HCT116 (cell line): ENCODE measurements around the gene ATG4B. TPM values are rescaled to one million over a fixed set of nuclear protein-coding genes. Genes with fewer than 3 reads are reported as not detected.

ENCODE experiments used
- ATAC-seq: fragments of 200-7000 bp; cut with Tn5 transposase; 2 replicates; pipeline ENCODE4 v1.9.1; 2020; ENCODE audit warnings: mild to moderate bottlenecking, moderate library complexity
- BruUV-seq: library from RNA; stranded (reverse); fragments of 400-500 nt; replicated peaks from 2 replicates; lab custom pipeline; 2021; lab: Mats Ljungman, UMichigan
- CTCF ChIA-PET: fragments of 300-600 bp; sonication (Branson Sonifier 250); formaldehyde crosslinking; loops from one replicate; lab custom pipeline; 2021; ENCODE audit warnings: antibody characterized with exemption; lab: Charles Lee
- POLR2A ChIA-PET: fragments of 300-600, 350-600 bp; sonication (Branson Sonifier 250); formaldehyde crosslinking; loops from one replicate; lab custom pipeline; 2021; ENCODE audit warnings: antibody characterized with exemption; lab: Charles Lee
- RAD21 ChIA-PET, 2 experiments: fragments of 300-600 bp; sonication (Branson Sonifier 250); formaldehyde crosslinking; loops; one replicate each; lab custom pipeline; 2023; ENCODE audit warnings: low total read pairs in 2 of 2; ENCODE audit not compliant: uncharacterized antibody in 2 of 2, unreplicated experiment in 2 of 2, low non-redundant PET in 1 of 2; lab: Charles Lee
- DNase-seq: peaks from one replicate; pipeline ENCODE4 v3.0.0-alpha.2; 2010; ENCODE audit warnings: low read depth, low spot score
- H2AFZ ChIP-seq: fragments of 200-600 bp; shearing (Covaris generic), sonication (generic); 2 replicates; pipeline ENCODE4 v1.6.1; 2017; ENCODE audit warnings: low read depth, mixed run types, mixed read lengths, antibody characterized with exemption, low read length; ENCODE audit not compliant: poor library complexity, severe bottlenecking
- H3K27ac ChIP-seq: 2 replicates; pipeline ENCODE4 v1.5.1; 2012; ENCODE audit warnings: low read depth, low read length
- H3K27me3 ChIP-seq: fragments of 200-600 bp; sonication (generic); 2 replicates; pipeline ENCODE4 v1.6.1; 2016; ENCODE audit warnings: mixed run types, low read length, mixed read lengths; ENCODE audit not compliant: insufficient read depth
- H3K36me3 ChIP-seq, 2 experiments: fragments of 200-500 bp in 1 of 2; fragments of 200-600 bp in 1 of 2; sonication (Bioruptor generic) in 1 of 2; sonication (generic) in 1 of 2; 2 replicates each; pipeline versions ENCODE4 v1.5.1 to v1.6.1; 2014 to 2016; ENCODE audit warnings: low read length in 2 of 2, inconsistent platforms in 1 of 2, mixed read lengths in 1 of 2, mixed run types in 1 of 2; ENCODE audit not compliant: insufficient read depth in 2 of 2, control insufficient read depth in 1 of 2
- H3K4me1 ChIP-seq, 2 experiments: fragments of 200-600 bp in 1 of 2; sonication (generic) in 1 of 2; 2 replicates each; pipeline versions ENCODE4 v1.5.1 to v1.6.1; 2012 to 2017; ENCODE audit warnings: low read length in 2 of 2, inconsistent platforms in 1 of 2, mild to moderate bottlenecking in 1 of 2, mixed read lengths in 1 of 2, mixed run types in 1 of 2, moderate library complexity in 1 of 2; ENCODE audit not compliant: insufficient read depth in 2 of 2, control insufficient read depth in 1 of 2
- H3K4me2 ChIP-seq: fragments of 200-600 bp; sonication (generic); 2 replicates; pipeline ENCODE4 v1.6.1; 2017; ENCODE audit warnings: mixed run types, low read length, mixed read lengths
- H3K4me3 ChIP-seq, 2 experiments: fragments of 200-600 bp in 1 of 2; sonication (generic) in 1 of 2; replicated peaks in 1 of 2; 2 replicates each; pipeline ENCODE4 v1.5.1; 2011 to 2016; ENCODE audit warnings: low read length in 2 of 2, control low read depth in 1 of 2, low read depth in 1 of 2, mild to moderate bottlenecking in 1 of 2, mixed read lengths in 1 of 2, mixed run types in 1 of 2
- H3K79me2 ChIP-seq: fragments of 200-600 bp; sonication (generic); 2 replicates; pipeline ENCODE4 v1.6.1; 2017; ENCODE audit warnings: mild to moderate bottlenecking, mixed run types, low read length, moderate library complexity, mixed read lengths; ENCODE audit not compliant: insufficient read depth
- H3K9ac ChIP-seq: fragments of 200-600 bp; sonication (generic); 2 replicates; pipeline ENCODE4 v1.6.1; 2016; ENCODE audit warnings: low read length, mixed read lengths
- H3K9me2 ChIP-seq: fragments of 200-600 bp; sonication (generic), shearing (Covaris generic); 2 replicates; pipeline ENCODE4 v1.6.1; 2017; ENCODE audit warnings: mixed run types, mild to moderate bottlenecking, moderate library complexity; ENCODE audit not compliant: insufficient read depth
- H3K9me3 ChIP-seq, 2 experiments: fragments of 200-500 bp in 1 of 2; fragments of 200-600 bp in 1 of 2; sonication (Bioruptor generic) in 1 of 2; sonication (generic) in 1 of 2; 2 replicates each; pipeline ENCODE4 v1.6.1; 2014 to 2017; ENCODE audit warnings: low read length in 2 of 2, mixed read lengths in 2 of 2, inconsistent platforms in 1 of 2, low read depth in 1 of 2, mild to moderate bottlenecking in 1 of 2, mixed run types in 1 of 2, moderate library complexity in 1 of 2; ENCODE audit not compliant: control insufficient read depth in 1 of 2, insufficient read depth in 1 of 2
- H4K20me1 ChIP-seq: fragments of 200-600 bp; sonication (generic), shearing (Covaris generic); 2 replicates; pipeline ENCODE4 v1.6.1; 2017; ENCODE audit warnings: mixed run types, mild to moderate bottlenecking, moderate library complexity; ENCODE audit not compliant: insufficient read depth
- ATF3 ChIP-seq: IDR thresholded peaks from 2 replicates; pipeline ENCODE4 v1.6.1; 2012
- ELF1 ChIP-seq: IDR thresholded peaks from 2 replicates; pipeline ENCODE4 v1.6.1; 2012; ENCODE audit warnings: low read depth, borderline replicate concordance
- POLR2A ChIP-seq: IDR thresholded peaks from 2 replicates; pipeline ENCODE4 v1.7.0; 2011; ENCODE audit warnings: borderline replicate concordance; ENCODE audit not compliant: insufficient read depth, insufficient read length; ENCODE audit errors: extremely low read depth
- REST ChIP-seq: IDR thresholded peaks from 2 replicates; pipeline ENCODE4 v1.6.1; 2012; ENCODE audit warnings: low read depth
- intact Hi-C: fragments of 100-400 bp; cut with micrococcal nuclease; formaldehyde crosslinking; loops from 2 replicates; pipeline ENCODE4 v1.10.0; 2022
- total RNA-seq: library from RNA; stranded (reverse); gene quantifications from one replicate; pipeline ENCODE4 v1.2.1, GENCODE V29; 2021; ENCODE audit not compliant: unreplicated experiment

The ATG4B gene
- total RNA-seq, 1 experiment from 2014 or later = 87.4 TPM

GRCh38 chr2:241613017-241613780 is 24.3 kb upstream of the ATG4B start:
- intact Hi-C loops = no loop called here
- peaks cover 90% of the 10 kb centered on the region for H3K79me2 ChIP-seq
- no peaks in the 10 kb centered on the region for H3K9me2 ChIP-seq
- H3K9me3 ChIP-seq = no peaks in the 10 kb centered on the region
- no peak overlapping the region for H3K27ac ChIP-seq
- no peak overlapping the region for H3K4me3 ChIP-seq
- peaks cover 0 to 11% of the 10 kb centered on the region in 2 experiments; a peak in 1 of 4 replicates for H3K4me1 ChIP-seq
- ATAC-seq (no peak), DNase-seq (no peak)
- no peak overlapping the region for H3K4me2 ChIP-seq
- peaks cover 0 to 12% of the 10 kb centered on the region in 2 experiments; a peak in 1 of 4 replicates for H3K36me3 ChIP-seq
- H3K27me3 ChIP-seq = no peaks in the 10 kb centered on the region
- ChIA-PET RAD21 (no interaction called here), CTCF (no interaction called here), POLR2A (no interaction called here)
- H3K9ac ChIP-seq = no peak overlapping the region
- H4K20me1 ChIP-seq = 0 out of 2 replicates have a peak, but pooled peaks cover 8% of the 10 kb centered on the region
- BruUV-seq = no TSS peak
- H2AFZ ChIP-seq = no peak overlapping the region
- no peak for TF ChIP-seq POLR2A
- no peak for TF ChIP-seq ELF1
- TF ChIP-seq ATF3 = no peak
- TF ChIP-seq REST = no peak
